Mesenchymal stem cell (in vitro differentiated cells and primary cell): ENCODE measurements around the gene SF3A2.

Source experiments
- DNase-seq: peaks from one replicate; pipeline ENCODE4 v3.0.0-alpha.2; 2013
- H2AFZ ChIP-seq: one replicate; pipeline ENCODE4 v1.6.1; 2013; ENCODE audit warnings: low read depth, mild to moderate bottlenecking, control low read depth, inconsistent platforms, low read length, moderate library complexity
- H2AK5ac ChIP-seq: 2 replicates; pipeline ENCODE4 v1.6.1; 2013; ENCODE audit warnings: low read length, moderate library complexity, mild to moderate bottlenecking, inconsistent platforms; ENCODE audit not compliant: severe bottlenecking
- H2BK120ac ChIP-seq: one replicate; pipeline ENCODE4 v1.6.1; 2013; ENCODE audit warnings: low read depth, mild to moderate bottlenecking, inconsistent platforms, low read length, moderate library complexity
- H2BK12ac ChIP-seq, 2 experiments: one replicate each; pipeline ENCODE4 v1.6.1; 2013; ENCODE audit warnings: inconsistent platforms in 2 of 2, low read length in 2 of 2, mild to moderate bottlenecking in 2 of 2, moderate library complexity in 2 of 2, control low read depth in 1 of 2
- H2BK15ac ChIP-seq: one replicate; pipeline ENCODE4 v1.6.1; 2013; ENCODE audit warnings: mild to moderate bottlenecking, low read depth, inconsistent platforms; ENCODE audit not compliant: poor library complexity, severe bottlenecking
- H2BK5ac ChIP-seq: 2 replicates; pipeline ENCODE4 v1.6.1; 2013; ENCODE audit warnings: low read depth, mild to moderate bottlenecking, low read length, control low read depth, inconsistent platforms; ENCODE audit not compliant: poor library complexity, severe bottlenecking
- H3K14ac ChIP-seq, 2 experiments: one replicate each; pipeline ENCODE4 v1.6.1; 2013; ENCODE audit warnings: inconsistent platforms in 2 of 2, low read length in 2 of 2, control low read depth in 1 of 2, mild to moderate bottlenecking in 1 of 2, moderate library complexity in 1 of 2
- H3K18ac ChIP-seq, 2 experiments: one replicate each; pipeline ENCODE4 v1.6.1; 2013; ENCODE audit warnings: inconsistent platforms in 2 of 2, low read length in 2 of 2, control low read depth in 1 of 2, low read depth in 1 of 2, mild to moderate bottlenecking in 1 of 2
- H3K23ac ChIP-seq, 2 experiments: one replicate each; pipeline ENCODE4 v1.6.1; 2013; ENCODE audit warnings: inconsistent platforms in 2 of 2, low read length in 2 of 2, mild to moderate bottlenecking in 2 of 2, moderate library complexity in 2 of 2, control low read depth in 1 of 2
- H3K27ac ChIP-seq: 2 replicates; pipeline ENCODE4 v1.5.1; 2013; ENCODE audit warnings: mild to moderate bottlenecking, moderate library complexity, low read length, control low read depth, inconsistent platforms; ENCODE audit not compliant: poor library complexity, severe bottlenecking
- H3K27me3 ChIP-seq, 2 experiments: 2 replicates each; pipeline versions ENCODE4 v1.6.1 to v1.7.0; 2013; ENCODE audit warnings: low read length in 2 of 2, mild to moderate bottlenecking in 2 of 2, moderate library complexity in 2 of 2, control low read depth in 1 of 2, inconsistent platforms in 1 of 2; ENCODE audit not compliant: control insufficient read depth in 1 of 2, insufficient read depth in 1 of 2
- H3K36me3 ChIP-seq, 2 experiments: 2 replicates each; pipeline versions ENCODE4 v1.6.1 to v1.7.0; 2013; ENCODE audit warnings: low read length in 2 of 2, control low read depth in 1 of 2, inconsistent platforms in 1 of 2, low read depth in 1 of 2, mild to moderate bottlenecking in 1 of 2; ENCODE audit not compliant: insufficient read depth in 2 of 2, control insufficient read depth in 1 of 2
- H3K4ac ChIP-seq, 2 experiments: one replicate each; pipeline ENCODE4 v1.6.1; 2013; ENCODE audit warnings: inconsistent platforms in 2 of 2, low read length in 2 of 2, mild to moderate bottlenecking in 2 of 2, moderate library complexity in 2 of 2, control low read depth in 1 of 2, low read depth in 1 of 2
- H3K4me1 ChIP-seq: 2 replicates; pipeline ENCODE4 v1.6.1; 2013; ENCODE audit warnings: low read depth, low read length, control low read depth; ENCODE audit not compliant: control insufficient read depth, insufficient read depth
- H3K4me2 ChIP-seq: 2 replicates; pipeline ENCODE4 v1.6.1; 2013; ENCODE audit warnings: low read length, mild to moderate bottlenecking, inconsistent platforms; ENCODE audit not compliant: poor library complexity, severe bottlenecking
- H3K4me3 ChIP-seq, 2 experiments: 2 replicates each; pipeline versions ENCODE4 v1.5.1 to v1.7.0; 2013; ENCODE audit warnings: low read length in 2 of 2, mild to moderate bottlenecking in 2 of 2, control low read depth in 1 of 2, low read depth in 1 of 2; ENCODE audit not compliant: insufficient read depth in 1 of 2
- H3K79me1 ChIP-seq: replicated peaks from 2 replicates; pipeline ENCODE4 v1.6.1; 2013; ENCODE audit warnings: mild to moderate bottlenecking, control low read depth, low read length, inconsistent platforms; ENCODE audit not compliant: poor library complexity, severe bottlenecking
- H3K9ac ChIP-seq: 2 replicates; pipeline ENCODE4 v1.7.0; 2013; ENCODE audit warnings: mild to moderate bottlenecking, low read length, moderate library complexity
- H3K9me3 ChIP-seq: 2 replicates; pipeline ENCODE4 v1.7.0; 2013; ENCODE audit warnings: mild to moderate bottlenecking, low read length; ENCODE audit not compliant: control insufficient read depth
- H4K8ac ChIP-seq: one replicate; pipeline ENCODE4 v1.6.1; 2013; ENCODE audit warnings: inconsistent platforms, mild to moderate bottlenecking, low read length, moderate library complexity
- H4K91ac ChIP-seq: one replicate; pipeline ENCODE4 v1.6.1; 2013; ENCODE audit warnings: mild to moderate bottlenecking, low read length, inconsistent platforms
- WGBS: methylation state at CpG from one replicate; pipeline ENCODE4 v1.1.7; 2013; ENCODE audit warnings: mixed read lengths; 5-methylcytosine and 5-hydroxymethylcytosine counted together

The SF3A2 gene

DNA sequence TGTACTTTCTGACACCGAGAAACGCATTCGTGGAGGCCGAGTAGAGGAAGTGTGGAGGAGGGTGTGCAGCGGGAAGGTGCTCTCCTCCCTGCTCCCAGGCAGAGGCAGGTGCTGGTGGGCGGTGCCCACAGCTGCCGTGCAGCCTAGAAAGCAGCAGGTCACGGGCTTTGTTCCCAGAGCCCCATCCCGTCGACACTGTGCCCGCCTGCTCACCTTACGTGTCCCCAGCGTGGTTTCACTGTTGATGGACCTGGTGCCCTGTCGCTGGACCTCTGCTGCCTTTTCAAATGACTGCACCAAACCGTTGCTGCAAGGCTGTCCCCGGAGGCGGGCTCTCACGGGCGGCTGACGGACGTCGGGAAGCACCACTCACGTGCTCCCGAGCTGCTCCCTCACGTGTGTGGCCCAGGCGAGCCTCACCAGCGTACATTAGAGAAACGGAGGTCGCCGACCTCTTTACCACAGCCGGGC is 21.3 kb upstream of the SF3A2 start:
- no peak overlapping the region for H3K4ac ChIP-seq
- no peak overlapping the region for H2BK5ac ChIP-seq
- H3K18ac ChIP-seq, result no peak overlapping the region
- H3K27me3 ChIP-seq, result no peaks in the 10 kb centered on the region
- no peak for DNase-seq
- H3K9me3 ChIP-seq, result no peaks in the 10 kb centered on the region
- no peak overlapping the region for H3K14ac ChIP-seq
- no peak overlapping the region for H2BK12ac ChIP-seq
- H2AK5ac ChIP-seq, result no peak overlapping the region
- no peak overlapping the region for H3K4me3 ChIP-seq
- H2AFZ ChIP-seq, result no peak overlapping the region
- H2BK15ac ChIP-seq, result no peak overlapping the region
- WGBS, result 84% methylated on average over 31 of the region's 31 CpGs
- H4K91ac ChIP-seq, result no peak overlapping the region
- peaks cover 56% of the 10 kb centered on the region for H3K79me1 ChIP-seq
- H3K9ac ChIP-seq, result no peak overlapping the region
- no peak overlapping the region for H2BK120ac ChIP-seq
- H3K27ac ChIP-seq, result no peak overlapping the region
- no peak overlapping the region for H3K4me2 ChIP-seq
- peaks cover 18% of the 10 kb centered on the region for H3K4me1 ChIP-seq
- no peak overlapping the region for H3K23ac ChIP-seq
- H4K8ac ChIP-seq, result no peak overlapping the region
- peaks cover 94 to 95% of the 10 kb centered on the region in 2 experiments for H3K36me3 ChIP-seq

DNA sequence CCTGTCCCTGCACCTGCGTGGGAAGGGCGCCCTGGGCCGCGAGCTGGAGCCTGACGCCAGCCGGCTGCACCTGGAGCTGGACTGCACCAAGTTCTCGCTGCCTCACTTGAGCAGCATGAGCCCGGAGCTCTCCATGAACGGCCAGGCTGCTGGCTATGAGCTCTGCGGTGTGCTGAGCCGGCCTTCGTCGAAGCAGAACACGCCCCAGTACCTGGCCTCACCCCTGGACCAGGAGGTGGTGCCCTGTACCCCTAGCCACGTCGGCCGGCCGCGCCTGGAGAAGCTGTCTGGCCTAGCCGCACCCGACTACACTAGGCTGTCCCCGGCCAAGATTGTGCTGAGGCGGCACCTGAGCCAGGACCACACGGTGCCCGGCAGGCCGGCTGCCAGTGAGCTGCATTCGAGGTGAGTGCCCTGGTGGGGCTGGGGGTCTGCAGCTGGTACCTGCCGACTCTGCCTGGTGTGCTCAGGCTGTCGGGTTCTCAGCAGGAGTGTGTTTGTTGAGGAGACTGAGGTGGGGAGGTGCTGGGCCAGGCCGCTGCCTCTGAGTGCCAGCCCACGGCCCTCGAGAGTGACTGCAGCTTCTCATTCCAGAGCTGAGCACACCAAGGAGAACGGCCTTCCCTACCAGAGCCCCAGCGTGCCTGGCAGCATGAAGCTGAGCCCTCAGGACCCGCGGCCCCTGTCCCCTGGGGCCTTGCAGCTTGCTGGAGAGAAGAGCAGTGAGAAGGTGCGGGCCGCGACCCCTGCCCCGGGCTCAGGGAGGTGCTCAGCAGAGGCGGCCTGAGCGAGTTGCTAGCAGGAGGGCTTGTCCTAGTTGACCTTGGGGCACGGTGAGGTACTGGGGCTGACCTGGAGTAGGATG is 20.0 kb upstream of the SF3A2 start:
- H3K27me3 ChIP-seq, result no peaks in the 10 kb centered on the region
- no peak overlapping the region for H4K8ac ChIP-seq
- no peak overlapping the region for H2BK12ac ChIP-seq
- H3K18ac ChIP-seq, result no peak overlapping the region
- 97% methylated on average over 43 of the region's 43 CpGs for whole genome bisulfite sequencing
- no peak overlapping the region for H3K14ac ChIP-seq
- H2BK5ac ChIP-seq, result no peak overlapping the region
- peaks cover 86 to 94% of the 10 kb centered on the region in 2 experiments for H3K36me3 ChIP-seq
- H2BK120ac ChIP-seq, result no peak overlapping the region
- no peak overlapping the region for H3K4me3 ChIP-seq
- DNase-seq, result no peak
- no peak overlapping the region for H3K4me2 ChIP-seq
- peaks cover 30% of the 10 kb centered on the region for H3K4me1 ChIP-seq
- H3K9me3 ChIP-seq, result no peaks in the 10 kb centered on the region
- no peak overlapping the region for H3K9ac ChIP-seq
- no peak overlapping the region for H3K4ac ChIP-seq
- H2BK15ac ChIP-seq, result no peak overlapping the region
- no peak overlapping the region for H2AK5ac ChIP-seq
- no peak overlapping the region for H3K27ac ChIP-seq
- no peak overlapping the region for H3K23ac ChIP-seq
- H4K91ac ChIP-seq, result peak overlapping the region; percentile 35
- H2AFZ ChIP-seq, result no peak overlapping the region
- peaks cover 51% of the 10 kb centered on the region for H3K79me1 ChIP-seq

DNA sequence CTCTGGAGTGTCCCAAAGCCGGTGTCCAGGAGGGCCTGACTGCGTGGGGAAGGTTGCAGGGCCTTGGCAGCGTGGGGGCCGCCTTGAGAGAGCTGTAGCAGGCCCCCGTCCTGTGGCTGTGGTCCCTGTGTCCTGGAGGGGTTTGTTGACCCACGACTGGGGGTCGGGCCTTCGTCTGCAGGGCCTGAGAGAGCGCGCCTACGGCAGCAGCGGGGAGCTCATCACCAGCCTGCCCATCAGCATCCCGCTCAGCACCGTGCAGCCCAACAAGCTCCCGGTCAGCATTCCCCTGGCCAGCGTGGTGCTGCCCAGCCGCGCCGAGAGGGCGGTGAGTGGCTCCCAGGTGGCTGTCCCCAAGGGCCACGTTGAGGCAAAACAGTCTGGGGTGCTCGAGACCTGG is 19.0 kb upstream of the SF3A2 start:
- no peak overlapping the region for H4K8ac ChIP-seq
- H3K9ac ChIP-seq, result no peak overlapping the region
- H3K4me1 ChIP-seq, result peaks cover 37% of the 10 kb centered on the region
- no peak overlapping the region for H3K4me2 ChIP-seq
- no peak overlapping the region for H2BK5ac ChIP-seq
- H3K4ac ChIP-seq, result no peak overlapping the region
- H3K23ac ChIP-seq, result no peak overlapping the region
- DNase-seq, result no peak
- H2BK12ac ChIP-seq, result no peak overlapping the region
- no peak overlapping the region for H4K91ac ChIP-seq
- H3K14ac ChIP-seq, result no peak overlapping the region
- no peak overlapping the region for H2BK15ac ChIP-seq
- H2AFZ ChIP-seq, result no peak overlapping the region
- H3K9me3 ChIP-seq, result no peaks in the 10 kb centered on the region
- no peak overlapping the region for H2AK5ac ChIP-seq
- H3K18ac ChIP-seq, result no peak overlapping the region
- peaks cover 85 to 94% of the 10 kb centered on the region in 2 experiments for H3K36me3 ChIP-seq
- no peak overlapping the region for H3K4me3 ChIP-seq
- H3K27me3 ChIP-seq, result no peaks in the 10 kb centered on the region
- 96% methylated on average over 22 of the region's 22 CpGs for WGBS
- peaks cover 51% of the 10 kb centered on the region for H3K79me1 ChIP-seq
- no peak overlapping the region for H2BK120ac ChIP-seq
- no peak overlapping the region for H3K27ac ChIP-seq

DNA sequence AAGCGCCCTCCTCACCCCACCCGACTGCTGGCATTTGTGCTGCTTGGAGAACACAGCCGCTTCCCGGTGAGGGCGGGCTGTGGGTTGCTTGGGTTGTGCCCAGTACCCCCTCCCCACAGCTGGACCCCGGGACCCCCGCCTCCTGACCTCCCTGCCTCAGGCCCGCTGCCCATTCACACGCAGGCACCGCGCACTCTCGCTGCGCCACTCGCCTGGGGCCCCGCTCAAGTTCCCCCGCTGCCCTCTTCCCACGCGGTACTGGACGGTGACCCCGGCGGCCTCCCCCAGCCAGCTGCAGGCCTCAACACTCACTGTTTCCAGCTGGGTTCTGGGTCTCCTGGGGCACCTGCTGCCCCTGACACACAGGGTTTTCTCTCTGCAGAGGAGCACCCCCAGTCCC is 16.9 kb upstream of the SF3A2 start:
- Histone ChIP-seq H2BK12ac (no peak overlapping the region), H2AFZ (no peak overlapping the region), H3K4ac (no peak overlapping the region), H3K79me1 (peaks cover 40% of the 10 kb centered on the region), H4K91ac (no peak overlapping the region), H3K9me3 (no peaks in the 10 kb centered on the region), H2BK5ac (no peak overlapping the region), H2BK120ac (no peak overlapping the region), H3K4me2 (no peak overlapping the region), H2AK5ac (no peak overlapping the region), H3K18ac (no peak overlapping the region), H3K4me3 (no peak overlapping the region), H2BK15ac (no peak overlapping the region), H4K8ac (no peak overlapping the region), H3K27me3 (no peaks in the 10 kb centered on the region), H3K27ac (no peak overlapping the region), H3K36me3 (peaks cover 85 to 89% of the 10 kb centered on the region in 2 experiments), H3K9ac (no peak overlapping the region), H3K14ac (no peak overlapping the region), H3K23ac (no peak overlapping the region), H3K4me1 (peaks cover 35% of the 10 kb centered on the region)
- 96% methylated on average over 20 of the region's 21 CpGs for WGBS
- no peak for DNase-seq
